ENCODE results near the gene TXLNB.

DNA sequence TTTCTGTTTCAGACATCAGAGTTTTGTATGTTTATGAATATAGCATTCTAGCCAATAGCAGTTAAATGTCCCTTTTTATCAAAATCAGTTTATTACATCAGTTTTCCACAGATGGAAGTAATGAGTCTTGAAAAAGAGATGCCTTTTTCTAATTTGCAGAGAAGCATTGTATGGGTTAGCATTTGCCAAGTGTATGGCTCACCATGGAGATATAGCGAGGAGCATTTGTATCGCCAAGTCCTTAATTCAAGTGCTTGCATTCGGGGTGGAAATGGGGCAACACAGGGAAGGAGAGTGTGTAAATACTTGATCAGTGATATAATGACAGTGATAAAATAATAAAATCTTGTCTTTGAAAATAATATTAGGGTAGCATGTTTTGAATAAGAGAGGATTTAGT, 42.9 kb downstream of the TXLNB start:
- TF ChIP-seq, protein P1, sequence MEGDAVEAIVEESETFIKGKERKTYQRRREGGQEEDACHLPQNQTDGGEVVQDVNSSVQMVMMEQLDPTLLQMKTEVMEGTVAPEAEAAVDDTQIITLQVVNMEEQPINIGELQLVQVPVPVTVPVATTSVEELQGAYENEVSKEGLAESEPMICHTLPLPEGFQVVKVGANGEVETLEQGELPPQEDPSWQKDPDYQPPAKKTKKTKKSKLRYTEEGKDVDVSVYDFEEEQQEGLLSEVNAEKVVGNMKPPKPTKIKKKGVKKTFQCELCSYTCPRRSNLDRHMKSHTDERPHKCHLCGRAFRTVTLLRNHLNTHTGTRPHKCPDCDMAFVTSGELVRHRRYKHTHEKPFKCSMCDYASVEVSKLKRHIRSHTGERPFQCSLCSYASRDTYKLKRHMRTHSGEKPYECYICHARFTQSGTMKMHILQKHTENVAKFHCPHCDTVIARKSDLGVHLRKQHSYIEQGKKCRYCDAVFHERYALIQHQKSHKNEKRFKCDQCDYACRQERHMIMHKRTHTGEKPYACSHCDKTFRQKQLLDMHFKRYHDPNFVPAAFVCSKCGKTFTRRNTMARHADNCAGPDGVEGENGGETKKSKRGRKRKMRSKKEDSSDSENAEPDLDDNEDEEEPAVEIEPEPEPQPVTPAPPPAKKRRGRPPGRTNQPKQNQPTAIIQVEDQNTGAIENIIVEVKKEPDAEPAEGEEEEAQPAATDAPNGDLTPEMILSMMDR (IDR thresholded peaks at IDR 0.05; ENCODE audit: low read length) = no peak
- no peak for TF ChIP-seq EZH2 (optimal IDR thresholded peaks at IDR 0.05; ENCODE audit: low read depth, low read length)
